Nephron (organoid): ENCODE results near the gene DHX32.

ENCODE experiments used
- H3K27ac Mint-ChIP-seq, 3 experiments: 2 replicates each; pipeline ENCODE4 v1.8.0; 2020; ENCODE audit warnings: mixed read lengths in 3 of 3, mild to moderate bottlenecking in 2 of 3, moderate library complexity in 1 of 3
- H3K27me3 Mint-ChIP-seq: 2 replicates; pipeline ENCODE4 v1.8.0; 2021; ENCODE audit warnings: low read depth, mild to moderate bottlenecking, moderate library complexity, mixed read lengths
- H3K36me3 Mint-ChIP-seq: 2 replicates; pipeline ENCODE4 v1.8.0; 2020; ENCODE audit warnings: low read depth, mixed read lengths
- H3K4me1 Mint-ChIP-seq: 2 replicates; pipeline ENCODE4 v1.8.0; 2020; ENCODE audit warnings: mixed read lengths
- H3K4me3 Mint-ChIP-seq, 3 experiments: 2 replicates each; pipeline ENCODE4 v1.8.0; 2020; ENCODE audit warnings: mild to moderate bottlenecking in 3 of 3, mixed read lengths in 3 of 3, moderate library complexity in 2 of 3
- H3K9me3 Mint-ChIP-seq: 2 replicates; pipeline ENCODE4 v1.8.0; 2020; ENCODE audit warnings: mixed read lengths
- TF ChIP-seq, protein P1 (sequence below), 3 experiments: fragments of 200-600 bp; sonication (generic); IDR thresholded peaks; one replicate each; pipeline ENCODE4 v1.5.0; 2021; ENCODE audit warnings: antibody characterized with exemption in 3 of 3; ENCODE audit not compliant: unreplicated experiment in 3 of 3

DHX32 gene

DNA sequence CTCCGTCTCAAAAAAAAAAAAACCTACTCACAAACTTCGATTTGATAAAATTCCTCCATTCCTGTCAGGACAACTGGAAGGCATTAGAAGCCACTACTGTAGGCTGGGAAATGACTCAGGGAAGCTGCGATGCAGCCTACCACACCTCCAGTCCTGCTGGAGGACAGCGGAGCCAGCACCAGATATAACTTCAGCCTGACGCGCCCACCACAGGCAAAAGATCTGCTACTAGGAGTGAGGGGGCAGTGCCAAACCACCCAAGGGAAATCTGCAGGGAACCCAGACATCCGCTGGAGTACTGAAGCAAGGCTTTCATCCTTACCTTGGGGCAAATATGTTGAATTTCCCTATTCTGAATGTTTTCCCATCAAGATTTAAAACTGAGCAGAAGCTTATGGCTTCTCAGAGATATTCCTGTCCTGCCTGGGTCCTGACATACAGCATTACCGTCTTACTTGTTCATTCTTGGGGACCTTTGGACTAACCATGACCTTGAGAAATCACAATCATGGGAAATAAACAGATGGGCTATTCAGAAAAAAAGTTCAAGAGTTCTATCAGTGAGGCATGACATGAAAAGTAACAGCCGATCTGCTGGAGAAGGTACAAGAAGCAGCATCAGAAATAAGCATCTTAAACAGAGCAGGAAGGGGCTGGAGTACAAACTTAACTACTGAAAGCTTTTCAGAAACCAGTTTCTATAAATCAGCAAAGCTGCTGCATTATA is 37.3 kb downstream of the DHX32 start:
- Mint-ChIP-seq H3K9me3 (no peaks in the 10 kb centered on the region), H3K27ac (peak overlapping the region in 2 of 3 experiments; percentile 9 to 79), H3K4me3 (no peak overlapping the region), H3K4me1 (peaks cover 16% of the 10 kb centered on the region), H3K36me3 (peaks cover 62% of the 10 kb centered on the region), H3K27me3 (no peaks in the 10 kb centered on the region)
- TF ChIP-seq, protein P1, sequence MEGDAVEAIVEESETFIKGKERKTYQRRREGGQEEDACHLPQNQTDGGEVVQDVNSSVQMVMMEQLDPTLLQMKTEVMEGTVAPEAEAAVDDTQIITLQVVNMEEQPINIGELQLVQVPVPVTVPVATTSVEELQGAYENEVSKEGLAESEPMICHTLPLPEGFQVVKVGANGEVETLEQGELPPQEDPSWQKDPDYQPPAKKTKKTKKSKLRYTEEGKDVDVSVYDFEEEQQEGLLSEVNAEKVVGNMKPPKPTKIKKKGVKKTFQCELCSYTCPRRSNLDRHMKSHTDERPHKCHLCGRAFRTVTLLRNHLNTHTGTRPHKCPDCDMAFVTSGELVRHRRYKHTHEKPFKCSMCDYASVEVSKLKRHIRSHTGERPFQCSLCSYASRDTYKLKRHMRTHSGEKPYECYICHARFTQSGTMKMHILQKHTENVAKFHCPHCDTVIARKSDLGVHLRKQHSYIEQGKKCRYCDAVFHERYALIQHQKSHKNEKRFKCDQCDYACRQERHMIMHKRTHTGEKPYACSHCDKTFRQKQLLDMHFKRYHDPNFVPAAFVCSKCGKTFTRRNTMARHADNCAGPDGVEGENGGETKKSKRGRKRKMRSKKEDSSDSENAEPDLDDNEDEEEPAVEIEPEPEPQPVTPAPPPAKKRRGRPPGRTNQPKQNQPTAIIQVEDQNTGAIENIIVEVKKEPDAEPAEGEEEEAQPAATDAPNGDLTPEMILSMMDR (IDR thresholded peaks at IDR 0.05; ENCODE audit: unreplicated experiment in 3 of 3): no peak

DNA sequence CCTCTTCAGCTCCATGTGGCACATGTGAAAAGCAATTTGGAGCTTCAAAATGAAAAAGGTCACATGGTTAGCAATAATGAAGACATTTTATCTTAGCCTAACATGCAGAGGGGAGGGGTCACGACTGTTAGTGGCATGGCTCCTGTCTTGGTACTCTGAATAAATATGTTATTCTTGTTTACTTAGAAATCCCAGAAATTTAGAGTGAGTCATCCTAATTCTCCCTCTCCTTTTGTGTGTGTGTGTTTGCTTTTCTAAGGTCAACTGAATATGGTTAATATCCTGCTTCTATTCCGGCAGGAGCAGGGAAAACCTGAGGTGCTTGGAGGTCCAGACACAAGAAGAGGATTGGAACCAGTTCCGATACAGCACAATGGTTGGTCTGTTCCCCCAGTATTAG is 40.1 kb downstream of the DHX32 start:
- H3K9me3 Mint-ChIP-seq: no peaks in the 10 kb centered on the region
- no peak overlapping the region for H3K27ac Mint-ChIP-seq
- no peaks in the 10 kb centered on the region for H3K27me3 Mint-ChIP-seq
- TF ChIP-seq, protein P1 (IDR thresholded peaks at IDR 0.05; ENCODE audit: unreplicated experiment in 3 of 3): no peak
- H3K4me1 Mint-ChIP-seq: peaks cover 16% of the 10 kb centered on the region
- peaks cover 57% of the 10 kb centered on the region for H3K36me3 Mint-ChIP-seq
- no peak overlapping the region for H3K4me3 Mint-ChIP-seq

DNA sequence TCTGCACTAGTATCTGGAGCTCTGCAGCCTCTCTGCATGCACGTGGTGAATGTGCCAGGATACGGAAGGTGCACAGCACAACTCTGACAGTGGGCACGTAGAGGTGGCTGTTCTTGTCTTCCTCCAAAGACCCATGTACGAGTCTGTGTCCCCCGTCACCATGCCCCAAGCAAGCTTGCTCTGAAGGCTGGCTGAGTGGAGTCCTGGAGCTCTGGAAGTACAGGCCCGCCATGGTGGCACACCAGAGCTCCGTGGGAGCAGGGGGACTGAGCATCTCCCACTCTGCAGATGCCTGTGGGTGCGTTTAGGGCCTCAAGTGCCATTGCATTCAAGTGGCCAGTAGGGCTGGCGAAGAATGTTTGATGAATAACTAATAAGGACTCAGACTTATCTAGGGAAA is 40.7 kb downstream of the DHX32 start:
- TF ChIP-seq, protein P1 (IDR thresholded peaks at IDR 0.05; ENCODE audit: unreplicated experiment in 3 of 3): no peak
- H3K36me3 Mint-ChIP-seq: peaks cover 60% of the 10 kb centered on the region
- H3K27ac Mint-ChIP-seq: no peak overlapping the region
- no peak overlapping the region for H3K4me3 Mint-ChIP-seq
- H3K4me1 Mint-ChIP-seq: peaks cover 16% of the 10 kb centered on the region
- no peaks in the 10 kb centered on the region for H3K27me3 Mint-ChIP-seq
- H3K9me3 Mint-ChIP-seq: no peaks in the 10 kb centered on the region

DNA sequence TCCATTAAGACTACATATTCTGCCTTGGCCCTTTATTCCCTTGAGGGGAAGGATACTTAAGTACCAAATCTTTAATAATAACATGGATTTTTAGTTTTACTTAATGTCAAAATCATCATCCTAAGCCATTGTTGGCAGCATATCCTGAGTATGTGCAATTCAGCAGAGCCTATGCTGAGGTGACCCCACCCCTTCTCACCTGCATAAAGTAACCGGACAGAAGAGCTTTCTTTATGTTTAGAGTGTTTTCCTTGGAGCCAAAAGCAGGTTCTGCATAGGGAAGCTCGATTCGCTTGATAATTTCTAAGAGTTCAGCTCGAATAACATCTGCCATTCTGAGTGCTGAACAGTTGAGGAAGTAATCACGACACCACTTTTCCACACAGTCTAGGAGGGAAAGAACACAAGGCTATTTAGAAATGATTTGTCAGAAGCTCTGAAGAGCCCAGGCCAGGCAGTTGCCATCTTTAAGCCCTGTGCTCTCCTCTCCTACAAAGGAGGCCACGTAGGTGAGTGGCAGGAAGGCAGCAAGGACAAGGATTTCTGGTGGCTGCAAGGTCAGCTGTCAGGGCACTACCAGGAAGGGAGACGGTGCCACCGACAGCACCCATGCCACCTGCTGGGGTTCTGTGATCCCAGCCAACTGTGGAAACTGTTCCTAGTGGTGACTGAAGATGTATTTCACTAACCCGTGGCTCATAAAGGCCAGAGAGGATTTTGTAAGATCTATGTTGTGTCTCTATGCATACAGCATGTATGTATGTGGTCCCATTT is 42.1 kb downstream of the DHX32 start:
- TF ChIP-seq, protein P1 (IDR thresholded peaks at IDR 0.05; ENCODE audit: unreplicated experiment in 3 of 3): no peak
- Mint-ChIP-seq H3K9me3 (no peaks in the 10 kb centered on the region), H3K4me3 (no peak overlapping the region), H3K27ac (no peak overlapping the region), H3K36me3 (peaks cover 67% of the 10 kb centered on the region), H3K27me3 (no peaks in the 10 kb centered on the region), H3K4me1 (peaks cover 4% of the 10 kb centered on the region)

DNA sequence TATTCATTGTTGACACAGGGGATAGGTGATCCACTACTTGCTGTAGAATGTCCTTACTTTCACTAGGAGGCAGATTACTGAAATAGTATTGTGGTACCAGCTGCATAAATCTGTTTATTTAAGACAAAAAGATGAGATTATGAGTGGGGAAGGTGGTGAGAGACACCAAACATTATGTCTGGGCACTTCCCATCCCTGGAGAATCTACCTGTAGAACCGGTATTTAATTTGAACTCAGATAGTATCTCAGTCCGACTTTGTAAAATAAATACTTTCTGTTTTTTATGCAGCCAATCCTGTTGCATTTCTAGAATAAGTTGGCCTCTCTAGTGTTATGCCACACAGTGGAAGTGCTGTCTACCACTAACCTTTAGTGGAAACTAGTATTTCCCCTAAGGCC is 44.3 kb downstream of the DHX32 start:
- no peaks in the 10 kb centered on the region for H3K9me3 Mint-ChIP-seq
- H3K27me3 Mint-ChIP-seq: no peaks in the 10 kb centered on the region
- peaks cover 69% of the 10 kb centered on the region for H3K36me3 Mint-ChIP-seq
- TF ChIP-seq, protein P1 (IDR thresholded peaks at IDR 0.05; ENCODE audit: unreplicated experiment in 3 of 3): no peak
- no peak overlapping the region for H3K4me3 Mint-ChIP-seq
- H3K4me1 Mint-ChIP-seq: no peaks in the 10 kb centered on the region
- no peak overlapping the region for H3K27ac Mint-ChIP-seq
